Measurements from ENCODE around the gene ITPR2. TPM values are rescaled to one million over a fixed set of nuclear protein-coding genes. Genes with fewer than 3 reads are reported as not detected.
A peak's percentile ranks its signal among the peaks of the same experiment; 100 is the strongest.
"Not testable (repeated sequence)": the region's sequence is repeated elsewhere in the genome, so short reads cannot be mapped to it uniquely, and the experiment has no call there.

The ITPR2 gene
- total and polyA plus RNA-seq, 5 donors: 4.2 to 32.1 (median 23.2) TPM

GRCh38 chr12:26524862-26525465 lies 308.0 kb downstream of the ITPR2 start:
- no peak overlapping the region for H3K4me3 ChIP-seq (ENCODE audit: low read length)

GRCh38 chr12:26523708-26524150 lies 309.3 kb downstream of the ITPR2 start:
- H3K4me1 ChIP-seq (ENCODE audit: control insufficient read depth, insufficient read depth, low read length): peaks cover 3% of the 10 kb centered on the region
- no peak overlapping the region for H3K4me3 ChIP-seq (ENCODE audit: low read length)
- intact Hi-C loops (cut with DNase I): no loop called here
- no peaks in the 10 kb centered on the region for H3K27me3 ChIP-seq (ENCODE audit: control insufficient read depth, insufficient read depth)
- WGBS: 22% methylated on average over 9 of the region's 9 CpGs
- H3K9me3 ChIP-seq (ENCODE audit: control insufficient read depth, low read length): no peaks in the 10 kb centered on the region
- peak; percentile 90 to 96 (median 94) for DNase-seq
- ATAC-seq: peak; percentile 99 to 100
- no peak overlapping the region for H3K27ac ChIP-seq (ENCODE audit: low read length)

More at GRCh38 chr12:26524862-26525465, 308.0 kb downstream of the ITPR2 start:
- no peak overlapping the region for H3K27ac ChIP-seq (ENCODE audit: low read length)
- no peaks in the 10 kb centered on the region for H3K27me3 ChIP-seq (ENCODE audit: control insufficient read depth, insufficient read depth)
- no peaks in the 10 kb centered on the region for H3K9me3 ChIP-seq (ENCODE audit: control insufficient read depth, low read length)
- DNase-seq (no peak), ATAC-seq (no peak)
- H3K4me1 ChIP-seq (ENCODE audit: control insufficient read depth, insufficient read depth, low read length): peaks cover 6% of the 10 kb centered on the region
- intact Hi-C loops (cut with DNase I): no loop called here
- WGBS: 95% methylated on average over 2 of the region's 2 CpGs

- Histone ChIP-seq H3K4me1 (ENCODE audit: control insufficient read depth, insufficient read depth, low read length) (peaks cover 1% of the 10 kb centered on the region), H3K27ac (ENCODE audit: low read length) (no peak overlapping the region), H3K4me3 (ENCODE audit: low read length) (no peak overlapping the region), H3K9me3 (ENCODE audit: control insufficient read depth, low read length) (no peaks in the 10 kb centered on the region), H3K27me3 (ENCODE audit: control insufficient read depth, insufficient read depth) (no peaks in the 10 kb centered on the region)
- intact Hi-C loops (cut with DNase I): no loop called here
- DNase-seq: no peak
- no peak for ATAC-seq
These were observed 312.1 kb downstream of the ITPR2 start for GRCh38 chr12:26520869-26521268.

- no peak for ATAC-seq
- no peak overlapping the region for H3K27ac ChIP-seq (ENCODE audit: low read length)
- intact Hi-C loops (cut with DNase I): no loop called here
- H3K27me3 ChIP-seq (ENCODE audit: control insufficient read depth, insufficient read depth): no peaks in the 10 kb centered on the region
- whole genome bisulfite sequencing: 38% methylated on average over 1 of the region's 1 CpG
- no peak overlapping the region for H3K4me3 ChIP-seq (ENCODE audit: low read length)
- DNase-seq: no peak
- H3K9me3 ChIP-seq (ENCODE audit: control insufficient read depth, low read length): no peaks in the 10 kb centered on the region
- H3K4me1 ChIP-seq (ENCODE audit: control insufficient read depth, insufficient read depth, low read length): peaks cover 1% of the 10 kb centered on the region
These were observed 312.9 kb downstream of the ITPR2 start for GRCh38 chr12:26520109-26520508.

- intact Hi-C loops (cut with DNase I): no loop called here
- Histone ChIP-seq H3K4me3 (ENCODE audit: low read length) (no peak overlapping the region), H3K4me1 (ENCODE audit: control insufficient read depth, insufficient read depth, low read length) (peaks cover 1% of the 10 kb centered on the region), H3K27ac (ENCODE audit: low read length) (no peak overlapping the region), H3K9me3 (ENCODE audit: control insufficient read depth, low read length) (no peaks in the 10 kb centered on the region), H3K27me3 (ENCODE audit: control insufficient read depth, insufficient read depth) (no peaks in the 10 kb centered on the region)
- no peak for ATAC-seq
- DNase-seq: no peak
- WGBS: 93% methylated on average over 3 of the region's 3 CpGs
These were observed 313.5 kb downstream of the ITPR2 start for GRCh38 chr12:26519462-26519861.

- H3K27ac ChIP-seq (ENCODE audit: low read length); H3K4me3 ChIP-seq (ENCODE audit: low read length); intact Hi-C loops (cut with DNase I); H3K4me1 ChIP-seq (ENCODE audit: control insufficient read depth, insufficient read depth, low read length); ATAC-seq; H3K27me3 ChIP-seq (ENCODE audit: control insufficient read depth, insufficient read depth); DNase-seq; H3K9me3 ChIP-seq (ENCODE audit: control insufficient read depth, low read length): not testable (repeated sequence)
- 92% methylated on average over 3 of the region's 3 CpGs for WGBS
These were observed 315.7 kb downstream of the ITPR2 start for GRCh38 chr12:26517320-26517719.

- H3K4me1 ChIP-seq (ENCODE audit: control insufficient read depth, insufficient read depth, low read length): no peaks in the 10 kb centered on the region
- H3K4me3 ChIP-seq (ENCODE audit: low read length): no peak overlapping the region
- intact Hi-C loops (cut with DNase I): no loop called here
- H3K9me3 ChIP-seq (ENCODE audit: control insufficient read depth, low read length): no peaks in the 10 kb centered on the region
- peak; percentile 42 to 87 for ATAC-seq
- H3K27ac ChIP-seq (ENCODE audit: low read length): no peak overlapping the region
- H3K27me3 ChIP-seq (ENCODE audit: control insufficient read depth, insufficient read depth): no peaks in the 10 kb centered on the region
- WGBS: 40% methylated on average over 3 of the region's 3 CpGs
- DNase-seq: no peak
These were observed 318.6 kb downstream of the ITPR2 start for GRCh38 chr12:26514364-26514763.

- Histone ChIP-seq H3K4me3 (ENCODE audit: low read length) (no peak overlapping the region), H3K4me1 (ENCODE audit: control insufficient read depth, insufficient read depth, low read length) (no peaks in the 10 kb centered on the region), H3K27ac (ENCODE audit: low read length) (no peak overlapping the region), H3K27me3 (ENCODE audit: control insufficient read depth, insufficient read depth) (no peaks in the 10 kb centered on the region), H3K9me3 (ENCODE audit: control insufficient read depth, low read length) (no peaks in the 10 kb centered on the region)
- intact Hi-C loops (cut with DNase I): no loop called here
- DNase-seq: peak in 1 of 3 donors; percentile 42
- peak; percentile 35 to 57 for ATAC-seq
- WGBS: 56% methylated on average over 4 of the region's 4 CpGs
These were observed 319.5 kb downstream of the ITPR2 start for GRCh38 chr12:26513363-26514043.

- Histone ChIP-seq H3K4me3 (ENCODE audit: low read length) (no peak overlapping the region), H3K4me1 (ENCODE audit: control insufficient read depth, insufficient read depth, low read length) (no peaks in the 10 kb centered on the region), H3K27ac (ENCODE audit: low read length) (no peak overlapping the region), H3K27me3 (ENCODE audit: control insufficient read depth, insufficient read depth) (no peaks in the 10 kb centered on the region), H3K9me3 (ENCODE audit: control insufficient read depth, low read length) (no peaks in the 10 kb centered on the region)
- no peak for ATAC-seq
- intact Hi-C loops (cut with DNase I): no loop called here
- no peak for DNase-seq
- 87% methylated on average over 3 of the region's 3 CpGs for WGBS
These were observed 320.8 kb downstream of the ITPR2 start for GRCh38 chr12:26512213-26512612.

- no peak for DNase-seq
- Histone ChIP-seq H3K27me3 (ENCODE audit: control insufficient read depth, insufficient read depth) (no peaks in the 10 kb centered on the region), H3K9me3 (ENCODE audit: control insufficient read depth, low read length) (no peaks in the 10 kb centered on the region), H3K4me1 (ENCODE audit: control insufficient read depth, insufficient read depth, low read length) (no peaks in the 10 kb centered on the region), H3K4me3 (ENCODE audit: low read length) (no peak overlapping the region), H3K27ac (ENCODE audit: low read length) (no peak overlapping the region)
- 87% methylated on average over 2 of the region's 2 CpGs for WGBS
- intact Hi-C loops (cut with DNase I): no loop called here
- no peak for ATAC-seq
These were observed 322.7 kb downstream of the ITPR2 start for GRCh38 chr12:26510354-26510674.

GRCh38 chr12:26507613-26508012 lies 325.4 kb downstream of the ITPR2 start:
- ATAC-seq: no peak
- DNase-seq: no peak
- H3K27ac ChIP-seq (ENCODE audit: low read length): no peak overlapping the region
- no peak overlapping the region for H3K4me3 ChIP-seq (ENCODE audit: low read length)
- 91% methylated on average over 1 of the region's 1 CpG for WGBS
- intact Hi-C loops (cut with DNase I): no loop called here
- no peaks in the 10 kb centered on the region for H3K9me3 ChIP-seq (ENCODE audit: control insufficient read depth, low read length)
- no peaks in the 10 kb centered on the region for H3K4me1 ChIP-seq (ENCODE audit: control insufficient read depth, insufficient read depth, low read length)
- no peaks in the 10 kb centered on the region for H3K27me3 ChIP-seq (ENCODE audit: control insufficient read depth, insufficient read depth)

All from right cardiac atrium (tissue), 5 donors.